ENCODE results near the gene PRUNE2. TPM values are rescaled to one million over a fixed set of nuclear protein-coding genes. Genes with fewer than 3 reads are reported as not detected.
"Not testable (repeated sequence)": the region's sequence is repeated elsewhere in the genome, so short reads cannot be mapped to it uniquely, and the experiment has no call there.

Gene PRUNE2
- total RNA-seq, 1 donor from 2014 or later, result 650 TPM

GRCh38 chr9:76700916-76701315 lies 205.0 kb downstream of the PRUNE2 start:
- DNase-seq (ENCODE audit: low read depth), result no peak

GRCh38 chr9:76699971-76700370 lies 205.9 kb downstream of the PRUNE2 start:
- DNase-seq (ENCODE audit: low read depth), result peak; percentile 37

- DNase-seq (ENCODE audit: low read depth), result peak; percentile 52
These were observed 208.4 kb downstream of the PRUNE2 start for GRCh38 chr9:76697554-76697953.

- DNase-seq (ENCODE audit: low read depth), result no peak
These were observed 208.8 kb downstream of the PRUNE2 start for GRCh38 chr9:76697081-76697480.

- no peak for DNase-seq (ENCODE audit: low read depth)
These were observed 212.0 kb downstream of the PRUNE2 start for GRCh38 chr9:76693912-76694311.

- no peak for DNase-seq (ENCODE audit: low read depth)
These were observed 213.3 kb downstream of the PRUNE2 start for GRCh38 chr9:76692458-76693129.

- no peak for DNase-seq (ENCODE audit: low read depth)
These were observed 214.2 kb downstream of the PRUNE2 start for GRCh38 chr9:76691517-76692313.

GRCh38 chr9:76690973-76691370 lies 214.9 kb downstream of the PRUNE2 start:
- no peak for DNase-seq (ENCODE audit: low read depth)

GRCh38 chr9:76690246-76690972 lies 215.5 kb downstream of the PRUNE2 start:
- no peak for DNase-seq (ENCODE audit: low read depth)

GRCh38 chr9:76688471-76689238 lies 217.3 kb downstream of the PRUNE2 start:
- no peak for DNase-seq (ENCODE audit: low read depth)

- peak; percentile 62 for DNase-seq (ENCODE audit: low read depth)
These were observed 218.0 kb downstream of the PRUNE2 start for GRCh38 chr9:76687861-76688391.

- DNase-seq (ENCODE audit: low read depth), result no peak
These were observed 219.2 kb downstream of the PRUNE2 start for GRCh38 chr9:76686756-76687155.

- DNase-seq (ENCODE audit: low read depth), result no peak
These were observed 221.7 kb downstream of the PRUNE2 start for GRCh38 chr9:76684213-76684612.

- no peak for DNase-seq (ENCODE audit: low read depth)
These were observed 224.4 kb downstream of the PRUNE2 start for GRCh38 chr9:76681556-76681955.

- DNase-seq (ENCODE audit: low read depth), result no peak
These were observed 225.0 kb downstream of the PRUNE2 start for GRCh38 chr9:76680716-76681425.

- peak; percentile 65 for DNase-seq (ENCODE audit: low read depth)
These were observed 228.3 kb downstream of the PRUNE2 start for GRCh38 chr9:76677481-76678055.

GRCh38 chr9:76676857-76677256 lies 229.1 kb downstream of the PRUNE2 start:
- DNase-seq (ENCODE audit: low read depth), result no peak

GRCh38 chr9:76667521-76667957 lies 238.4 kb downstream of the PRUNE2 start:
- peak; percentile 67 for DNase-seq (ENCODE audit: low read depth)

GRCh38 chr9:76665966-76666365 lies 239.9 kb downstream of the PRUNE2 start:
- DNase-seq (ENCODE audit: low read depth), result not testable (repeated sequence)

GRCh38 chr9:76665458-76665857 lies 240.5 kb downstream of the PRUNE2 start:
- no peak for DNase-seq (ENCODE audit: low read depth)

Data from myocyte (in vitro differentiated cells).